M059J (cell line): ENCODE measurements around the gene WIPI1. TPM values are rescaled to one million over a fixed set of nuclear protein-coding genes. Genes with fewer than 3 reads are reported as not detected.
A peak's percentile ranks its signal among the peaks of the same experiment; 100 is the strongest.
"Not testable (repeated sequence)": the region's sequence is repeated elsewhere in the genome, so short reads cannot be mapped to it uniquely, and the experiment has no call there.

ENCODE experiments used
- DNase-seq: peaks from one replicate; pipeline ENCODE4 v3.0.0-alpha.2; 2012; ENCODE audit warnings: low read depth
- total RNA-seq: library from RNA; depleted of rRNA; stranded (reverse); fragments of >200 nt; shearing (Covaris generic); gene quantifications from 2 replicates; pipeline ENCODE4 v1.2.3, GENCODE V29; 2014; rRNA removed

WIPI1 gene
- total RNA-seq, 1 experiment from 2014 or later: 32.8 TPM

GRCh38 chr17:68384941-68385340 lies 72.4 kb downstream of the WIPI1 start:
- no peak for DNase-seq

DNA sequence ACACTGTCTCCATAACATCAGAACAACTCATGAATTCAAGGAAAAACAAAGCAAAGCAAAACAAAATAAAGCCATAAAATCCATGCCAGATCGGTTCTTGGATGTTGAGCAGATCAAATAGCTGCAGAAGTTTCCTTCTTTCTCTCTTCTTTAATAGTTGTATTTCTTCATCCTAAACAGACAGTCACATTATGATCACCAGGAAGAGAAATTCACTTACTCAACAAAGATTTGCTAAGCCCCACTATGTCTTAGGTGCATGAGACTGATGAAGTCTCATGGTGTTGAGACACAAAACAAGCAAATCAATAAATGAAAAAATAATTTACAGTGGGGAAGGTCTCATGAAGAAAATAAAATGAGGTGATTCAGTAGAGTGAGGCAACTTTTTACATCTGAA lies 72.8 kb downstream of the WIPI1 start:
- DNase-seq: no peak

DNA sequence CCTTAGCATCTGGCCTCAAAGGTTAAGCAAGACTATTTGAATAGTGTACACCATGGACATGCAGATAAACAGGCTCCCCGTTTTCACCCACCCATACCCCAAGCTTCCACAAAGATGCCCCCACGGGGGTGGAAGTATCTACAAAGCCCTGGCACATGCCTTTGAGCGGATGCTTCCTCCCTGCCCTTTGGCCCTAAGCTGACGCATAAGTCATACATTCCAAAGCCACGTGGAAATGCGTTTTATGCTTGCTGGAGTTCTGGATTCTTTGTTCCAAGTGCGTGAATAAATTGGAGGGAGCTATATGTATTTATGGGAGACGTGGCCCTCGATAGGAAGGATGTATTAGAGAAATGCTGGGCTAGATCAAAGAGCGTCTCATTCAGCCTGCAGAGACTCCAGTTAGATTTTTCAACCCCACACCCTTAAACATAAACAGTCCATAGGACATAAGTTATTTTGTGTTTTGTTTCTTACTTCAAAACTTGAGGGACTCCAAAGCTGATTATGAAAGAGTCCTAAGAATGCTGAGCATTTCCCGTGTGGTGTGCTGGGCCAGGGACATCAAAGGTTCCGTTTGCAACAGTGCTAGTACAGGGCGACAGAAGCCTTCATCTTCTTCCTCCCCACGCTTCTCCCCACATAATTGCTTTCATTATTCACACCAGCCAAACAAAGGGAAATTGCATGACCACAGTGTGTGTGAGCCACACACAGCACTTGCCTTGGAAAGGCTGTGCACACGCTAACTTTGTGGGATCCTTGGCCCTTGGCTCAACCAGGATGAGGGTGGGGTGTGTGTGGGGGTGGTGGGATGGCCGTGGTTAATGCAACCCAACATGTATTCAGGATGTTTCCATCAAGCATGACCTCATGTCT lies 73.6 kb downstream of the WIPI1 start:
- DNase-seq: peak; percentile 86

DNA sequence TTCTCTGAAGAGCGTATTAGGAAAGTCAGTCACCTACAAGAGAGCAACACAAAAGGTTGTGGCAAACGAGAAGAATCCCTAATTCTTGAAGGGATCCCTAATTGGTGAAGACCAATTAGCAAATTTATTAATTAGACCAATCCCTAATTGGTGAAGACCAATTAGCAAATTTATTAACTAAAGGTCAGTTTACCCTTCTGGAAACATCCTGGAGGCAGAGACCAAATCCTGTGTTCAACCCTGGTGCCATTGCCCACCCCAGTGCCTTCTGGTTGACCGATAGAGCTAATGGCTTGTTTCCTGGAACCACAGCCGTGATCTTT lies 74.2 kb downstream of the WIPI1 start:
- no peak for DNase-seq

GRCh38 chr17:68382582-68383085 lies 74.7 kb downstream of the WIPI1 start:
- DNase-seq: peak; percentile 25

- peak; percentile 97 for DNase-seq
Measured at GRCh38 chr17:68381076-68381900, 76.0 kb downstream of the WIPI1 start.

DNA sequence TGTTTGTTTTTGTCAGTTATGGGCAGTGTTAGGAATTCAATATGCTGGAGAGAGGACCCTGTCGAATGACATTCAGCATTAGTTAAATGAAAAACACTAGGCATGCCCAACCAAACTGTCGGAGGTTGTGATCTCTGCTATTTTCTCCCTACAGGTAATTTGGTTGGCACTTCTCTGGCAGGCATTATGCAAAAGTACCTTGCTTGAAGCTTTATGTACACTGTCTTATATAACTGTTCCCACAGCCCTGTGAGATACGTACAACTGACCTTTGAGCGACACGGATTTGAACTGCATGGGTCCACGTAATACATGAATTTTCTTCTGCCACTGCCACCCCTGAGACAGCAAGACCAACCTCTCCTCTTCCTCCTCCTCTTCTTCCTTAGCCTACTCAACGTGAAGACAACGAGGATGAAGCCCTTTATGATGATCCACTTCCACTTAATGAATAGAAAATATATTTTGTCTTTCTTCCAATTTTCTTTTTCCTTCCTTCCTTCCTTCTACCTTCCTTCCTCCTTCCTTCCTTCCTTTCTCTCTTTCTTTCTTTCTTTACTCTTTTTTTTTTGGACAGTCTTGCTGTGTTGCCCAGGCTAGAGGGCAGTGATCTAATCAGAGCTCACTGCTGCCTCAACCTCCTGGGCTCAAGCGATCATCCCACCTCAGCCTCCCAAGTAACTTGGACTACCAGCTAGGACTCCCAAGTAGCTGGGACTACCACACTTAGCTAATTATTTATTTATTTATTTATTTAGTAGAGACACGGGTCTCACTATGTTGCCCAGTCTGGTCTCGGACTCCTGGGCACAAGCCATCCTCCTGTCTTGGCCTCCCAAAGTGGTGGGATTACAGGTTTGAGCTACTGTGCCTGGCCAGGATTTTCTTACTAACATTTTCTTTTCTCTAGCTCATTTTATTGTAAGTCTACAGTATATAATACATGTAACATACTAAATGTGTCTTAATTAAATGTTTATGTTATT lies 77.3 kb downstream of the WIPI1 start:
- DNase-seq: no peak

DNA sequence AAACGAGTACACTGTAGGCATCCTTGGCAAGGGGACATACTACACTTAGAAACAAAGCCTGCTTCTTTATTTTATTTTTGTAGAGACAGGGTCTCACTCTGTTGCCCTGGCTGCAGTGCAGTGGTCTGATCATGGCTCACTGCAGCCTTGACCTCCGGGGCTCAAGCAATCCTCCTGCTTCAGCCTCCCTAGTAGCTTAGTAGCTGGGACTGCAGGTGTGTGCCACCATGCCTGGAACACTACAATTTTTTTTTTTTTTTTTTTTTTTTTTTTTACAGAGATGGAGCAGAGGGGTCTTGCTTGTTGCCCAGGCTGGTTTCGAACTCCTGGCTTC lies 78.2 kb downstream of the WIPI1 start:
- DNase-seq: no peak

DNA sequence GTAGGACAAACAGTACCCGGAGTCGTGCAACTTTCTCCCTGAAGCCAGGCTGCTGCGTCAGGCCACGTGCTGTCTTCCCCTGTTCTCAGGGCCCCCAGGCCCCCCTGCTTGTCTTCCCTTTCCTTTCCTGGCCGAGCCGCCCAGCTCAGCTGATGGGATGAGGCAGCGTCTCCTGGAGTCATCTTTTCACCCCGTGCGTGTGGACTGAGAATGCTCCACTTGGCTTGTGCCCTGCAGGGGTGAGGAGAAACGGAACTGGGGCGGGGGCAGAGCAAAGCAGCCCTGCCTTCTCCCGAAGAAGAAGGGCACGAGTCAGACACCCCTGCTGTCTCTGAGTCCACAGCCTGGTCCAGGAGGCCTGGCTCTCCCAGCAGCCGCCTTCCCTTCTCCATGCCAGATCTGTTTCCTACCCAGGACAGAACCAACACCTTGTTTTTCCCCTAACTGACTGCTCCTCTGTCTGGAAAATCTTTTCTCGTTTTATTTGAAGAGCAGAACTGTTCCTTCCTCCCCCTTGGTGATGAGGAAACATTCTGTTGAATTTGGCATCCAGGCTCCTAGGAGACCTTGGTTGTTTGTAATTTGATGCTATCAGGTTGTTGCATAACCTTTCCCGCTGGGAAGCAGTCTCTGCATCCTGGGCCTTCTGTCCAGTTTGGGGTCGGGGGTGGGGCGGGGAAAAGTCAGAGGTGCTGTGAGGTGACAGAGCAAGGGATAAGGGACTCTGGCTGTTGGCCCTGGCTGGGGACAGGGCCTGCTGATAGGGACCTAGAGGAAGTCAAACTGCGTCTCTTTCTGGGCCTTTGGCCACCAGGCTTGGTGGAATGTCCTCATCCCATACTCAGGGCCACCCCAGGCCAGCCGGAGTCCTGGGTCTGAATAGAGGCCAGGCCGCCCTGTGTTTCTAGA lies 78.8 kb downstream of the WIPI1 start:
- DNase-seq: peak; percentile 91

- peak; percentile 31 for DNase-seq
Measured at GRCh38 chr17:68377771-68378267, 79.5 kb downstream of the WIPI1 start.

DNA sequence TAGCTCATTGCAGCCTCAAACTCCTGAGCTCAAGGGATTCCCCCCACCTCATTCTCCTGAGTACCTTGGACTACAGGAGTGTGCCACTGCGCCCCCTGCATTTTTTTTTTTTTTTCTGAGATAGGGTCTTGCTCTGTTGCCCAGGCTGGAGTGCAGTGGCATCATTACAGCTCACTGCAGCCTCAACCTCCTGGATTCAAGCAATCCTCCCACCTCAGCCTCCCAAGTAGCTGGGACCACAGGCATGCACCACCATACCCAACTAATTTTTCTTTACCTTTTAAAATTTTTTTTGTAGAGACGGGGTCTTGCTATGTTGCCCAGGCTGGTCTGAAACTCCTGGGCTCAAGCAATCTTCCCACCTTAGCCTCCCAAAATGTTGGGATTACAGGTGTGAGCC lies 81.1 kb downstream of the WIPI1 start:
- DNase-seq: not testable (repeated sequence)

DNA sequence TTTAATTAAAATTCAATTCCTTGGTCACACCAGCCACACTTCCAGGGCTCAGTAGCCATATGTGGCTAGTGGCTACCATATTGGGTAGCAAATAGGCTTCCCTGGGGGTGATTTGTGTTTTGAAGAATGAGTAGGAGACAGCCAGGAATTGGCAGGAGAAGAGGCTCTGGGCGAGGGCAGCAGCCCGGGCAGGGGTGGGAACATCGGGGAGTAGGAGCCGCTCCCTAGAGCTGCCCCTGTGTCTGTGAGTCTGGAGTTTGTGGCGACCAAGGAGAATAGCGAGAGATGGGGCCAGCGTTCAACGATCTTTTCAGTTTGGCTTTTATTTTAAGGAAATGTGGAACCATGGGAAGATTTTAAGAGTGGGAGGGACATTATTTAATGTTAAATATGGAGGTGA lies 81.7 kb downstream of the WIPI1 start:
- no peak for DNase-seq

Other genes starting within 250 kb of the WIPI1 start
- 96.3 and 118 TPM in 2 replicates for gene AMZ2, start 209.5 kb downstream of the WIPI1 start, total RNA-seq
- gene SLC16A6, start 166.4 kb downstream of the WIPI1 start, total RNA-seq: 0.20 and 2.6 TPM in 2 replicates
- 0.86 and 3.5 TPM in 2 replicates for gene ARSG, start 166.0 kb downstream of the WIPI1 start, total RNA-seq
- gene PRKAR1A, start 54.9 kb upstream of the WIPI1 start, total RNA-seq: 152 and 182 TPM in 2 replicates
- 0.02 TPM in 1 of 2 replicates, not detected in the other for gene FAM20A, start 143.9 kb upstream of the WIPI1 start, total RNA-seq